Measurements from ENCODE around the gene HTRA2.

DNA sequence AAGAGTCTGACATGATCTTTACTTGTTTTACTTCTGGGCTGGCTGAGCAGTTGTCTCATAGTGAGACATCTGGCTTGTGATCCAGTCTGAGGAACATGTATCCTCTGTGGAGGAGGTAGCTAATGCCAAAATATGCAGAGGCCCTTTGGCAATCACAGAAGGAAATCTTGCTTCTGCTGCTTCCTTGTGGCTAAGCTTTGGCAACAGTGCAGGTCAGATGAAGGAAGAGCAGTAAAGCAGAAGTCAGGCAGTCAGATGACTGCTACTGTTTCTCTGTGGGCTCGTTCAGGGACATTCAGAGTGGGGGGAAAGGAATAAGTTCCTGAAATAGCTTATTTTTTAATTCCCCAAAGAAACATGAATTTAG is 47.1 kb downstream of the HTRA2 start:
- no peak for TF ChIP-seq CTCF (IDR thresholded peaks at IDR 0.05)
- no peak for TF ChIP-seq POLR2A (IDR thresholded peaks at IDR 0.05)
